Measurements from ENCODE around the gene CDH2.
A peak's percentile ranks its signal among the peaks of the same experiment; 100 is the strongest.

Gene CDH2

DNA sequence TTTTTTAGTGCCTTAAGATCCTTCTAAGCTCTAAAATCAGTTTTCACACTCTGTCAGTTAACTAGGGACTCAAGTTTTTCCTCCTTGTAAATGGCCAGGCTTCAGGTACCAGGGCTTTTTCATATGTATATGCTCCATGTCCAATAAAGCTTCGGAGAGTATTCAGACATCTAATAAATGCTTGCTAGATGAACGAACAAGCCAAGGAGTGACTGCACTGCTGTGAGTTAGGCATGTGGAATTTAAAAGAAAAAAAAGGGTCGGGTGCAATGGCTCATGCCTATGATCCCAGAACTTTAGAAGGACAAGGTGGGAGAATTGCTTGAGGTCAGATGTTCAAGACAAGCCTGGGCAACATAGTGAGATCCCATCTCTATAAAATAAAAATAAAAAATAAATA is 81.9 kb downstream of the CDH2 start:
- FAIRE-seq (no peak), DNase-seq (ENCODE audit: insufficient read length, low spot score) (no peak)

DNA sequence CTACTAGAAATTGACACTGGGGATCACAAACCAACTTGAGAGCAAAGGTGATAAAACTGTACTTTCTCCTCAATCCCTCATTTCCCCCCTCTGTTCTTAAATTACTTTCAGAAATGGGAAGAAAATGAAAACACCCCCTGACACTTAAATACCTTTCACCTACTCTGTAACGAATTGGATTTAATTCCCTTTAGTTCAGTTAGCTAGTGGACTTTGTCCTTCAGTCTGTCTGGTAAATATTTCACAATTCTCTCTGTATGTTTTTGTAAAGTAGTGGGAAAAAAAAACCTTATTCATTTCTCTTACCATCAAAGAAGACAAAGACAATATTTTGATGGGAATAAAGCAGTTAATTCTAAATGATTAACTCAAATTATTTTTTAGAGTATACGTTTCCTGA is 85.7 kb downstream of the CDH2 start:
- DNase-seq (ENCODE audit: insufficient read length, low spot score), result no peak
- no peak for FAIRE-seq

DNA sequence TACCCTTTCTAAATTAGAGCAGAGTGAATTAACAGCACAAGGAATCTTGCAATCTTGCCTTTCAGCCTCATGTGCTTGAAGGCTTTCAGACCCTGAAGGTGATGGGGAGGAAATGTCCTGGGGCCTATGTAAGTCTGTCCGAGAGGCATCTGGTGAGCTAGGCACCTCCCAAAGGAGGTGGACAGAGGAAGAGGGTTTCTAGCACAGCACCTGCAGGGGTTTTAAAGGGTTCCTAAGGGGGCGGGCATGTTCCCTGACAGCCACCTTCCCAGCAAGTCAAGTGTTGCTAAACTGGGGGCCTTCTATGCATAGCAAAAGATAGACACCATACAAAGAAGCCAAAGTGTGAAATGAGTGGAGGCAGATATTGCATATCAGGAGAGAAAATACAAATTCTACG is 88.5 kb downstream of the CDH2 start:
- no peak for DNase-seq (ENCODE audit: insufficient read length, low spot score)

GRCh38 chr18:28086670-28087552 is 90.0 kb downstream of the CDH2 start:
- DNase-seq (ENCODE audit: insufficient read length, low spot score) (no peak), FAIRE-seq (no peak)

More for the DNA sequence above, 88.5 kb downstream of the CDH2 start:
- no peak for FAIRE-seq

GRCh38 chr18:28081516-28081915 is 95.4 kb downstream of the CDH2 start:
- DNase-seq (ENCODE audit: insufficient read length, low spot score) (no peak), FAIRE-seq (no peak)

- no peak for DNase-seq (ENCODE audit: insufficient read length, low spot score)
- FAIRE-seq, result no peak
Observed at GRCh38 chr18:28080876-28081300, 96.0 kb downstream of the CDH2 start.

DNA sequence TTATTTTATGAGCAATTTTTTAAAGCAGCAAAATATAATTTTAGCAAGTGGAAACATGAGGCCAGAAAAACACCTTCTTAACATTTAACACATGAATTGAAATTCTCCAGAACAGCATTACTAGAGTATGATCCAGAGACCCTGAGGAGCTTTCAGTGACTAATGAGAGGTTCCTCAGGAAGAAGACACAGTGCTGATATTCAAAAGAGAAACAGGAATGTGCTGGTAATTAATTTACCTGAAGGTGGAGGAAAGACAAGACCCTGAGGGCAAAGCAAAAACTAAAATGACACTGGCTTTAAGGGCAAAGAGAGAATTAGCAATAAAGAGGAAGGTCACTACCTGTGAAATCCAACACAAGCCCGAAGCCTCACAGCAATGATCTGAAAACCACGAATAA is 97.0 kb downstream of the CDH2 start:
- FAIRE-seq (no peak), DNase-seq (ENCODE audit: insufficient read length, low spot score) (no peak)

GRCh38 chr18:28078849-28079248 is 98.1 kb downstream of the CDH2 start:
- FAIRE-seq (no peak), DNase-seq (ENCODE audit: insufficient read length, low spot score) (no peak)

- FAIRE-seq, result no peak
- DNase-seq (ENCODE audit: insufficient read length, low spot score), result no peak
Observed at GRCh38 chr18:28078298-28078697, 98.6 kb downstream of the CDH2 start.

DNA sequence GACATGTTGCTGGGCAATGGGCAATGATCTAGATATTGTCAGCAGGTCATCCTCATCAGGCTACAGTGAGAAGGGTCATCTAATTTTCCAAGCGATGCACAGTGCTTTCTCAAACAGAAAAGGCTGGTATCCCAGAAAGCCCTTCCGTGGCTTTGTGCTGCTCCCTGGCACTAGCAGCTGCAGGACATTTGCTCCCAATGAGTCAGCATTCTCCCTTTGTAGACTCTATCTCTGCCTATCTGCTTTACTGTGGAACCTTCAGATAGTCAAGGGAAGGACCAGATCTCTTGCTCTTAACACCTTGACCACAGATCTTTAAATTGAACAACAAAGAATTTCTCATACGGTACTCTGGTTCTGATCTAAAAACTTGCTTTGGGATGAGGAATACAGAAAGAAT is 101.4 kb downstream of the CDH2 start:
- FAIRE-seq (no peak), DNase-seq (ENCODE audit: insufficient read length, low spot score) (no peak)

- DNase-seq (ENCODE audit: insufficient read length, low spot score) (no peak), FAIRE-seq (no peak)
Observed at GRCh38 chr18:28074076-28074475, 102.9 kb downstream of the CDH2 start.

DNA sequence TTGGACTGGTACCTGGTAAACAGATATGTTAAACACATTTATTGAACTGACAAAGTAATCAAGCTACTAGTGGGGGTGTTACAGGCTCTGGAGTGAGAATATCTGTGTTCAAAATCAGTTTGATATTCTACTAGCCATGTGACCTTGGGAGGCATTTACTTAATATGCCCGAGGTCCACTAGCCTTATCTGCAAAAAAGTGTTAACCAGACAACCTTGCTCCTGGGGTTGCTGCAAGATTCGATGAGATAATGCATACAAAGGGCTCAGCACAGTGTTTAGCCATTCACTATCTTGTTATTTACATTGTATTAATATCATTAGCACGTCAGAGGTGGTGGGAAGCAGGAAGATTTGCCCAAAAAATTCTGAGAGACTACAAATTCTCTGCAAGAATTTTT is 103.3 kb downstream of the CDH2 start:
- DNase-seq (ENCODE audit: insufficient read length, low spot score) (no peak), FAIRE-seq (no peak)

GRCh38 chr18:28071199-28071598 is 105.7 kb downstream of the CDH2 start:
- FAIRE-seq, result no peak

DNA sequence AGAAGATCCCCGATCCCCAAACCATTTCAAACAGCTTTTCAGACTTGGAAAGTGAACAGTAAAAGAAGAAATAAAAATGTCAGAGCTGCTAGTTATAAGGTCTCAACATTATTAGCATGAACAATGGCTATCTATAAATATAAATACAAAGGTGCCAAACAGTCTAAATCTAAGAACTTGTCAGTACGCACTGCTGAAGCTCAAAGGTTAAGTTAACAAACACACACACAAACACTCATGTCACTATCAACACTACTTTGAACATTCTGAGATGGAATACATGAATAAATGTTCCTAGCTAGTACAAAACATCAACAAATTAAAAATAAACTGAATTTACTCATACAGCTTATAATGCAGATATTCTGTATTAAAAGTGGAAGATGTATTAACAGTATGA is 108.7 kb downstream of the CDH2 start:
- no peak for FAIRE-seq
- DNase-seq (ENCODE audit: insufficient read length, low spot score), result no peak

More at GRCh38 chr18:28071199-28071598, 105.7 kb downstream of the CDH2 start:
- no peak for DNase-seq (ENCODE audit: insufficient read length, low spot score)

DNA sequence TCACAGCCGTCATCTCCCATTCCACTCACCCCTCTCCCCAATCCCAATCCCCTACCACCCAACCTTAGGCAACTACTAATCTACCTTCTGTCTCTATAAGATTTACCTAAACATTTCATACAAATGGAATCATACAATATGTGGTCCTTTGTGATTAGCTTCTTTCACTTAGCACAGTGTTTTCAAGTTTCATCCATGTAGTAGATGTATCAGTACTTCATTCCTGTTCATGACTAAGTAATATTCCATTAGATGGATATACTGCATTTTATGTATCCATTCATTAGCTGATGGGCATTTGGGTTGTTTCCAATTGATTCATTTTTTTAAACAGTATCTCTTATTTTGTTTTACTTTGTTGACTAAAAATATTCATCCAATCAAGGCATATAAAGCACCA is 109.6 kb downstream of the CDH2 start:
- FAIRE-seq, result no peak

GRCh38 chr18:28065793-28066186 is 111.1 kb downstream of the CDH2 start:
- FAIRE-seq (no peak), DNase-seq (ENCODE audit: insufficient read length, low spot score) (no peak)

More for the DNA sequence above, 109.6 kb downstream of the CDH2 start:
- DNase-seq (ENCODE audit: insufficient read length, low spot score), result no peak

DNA sequence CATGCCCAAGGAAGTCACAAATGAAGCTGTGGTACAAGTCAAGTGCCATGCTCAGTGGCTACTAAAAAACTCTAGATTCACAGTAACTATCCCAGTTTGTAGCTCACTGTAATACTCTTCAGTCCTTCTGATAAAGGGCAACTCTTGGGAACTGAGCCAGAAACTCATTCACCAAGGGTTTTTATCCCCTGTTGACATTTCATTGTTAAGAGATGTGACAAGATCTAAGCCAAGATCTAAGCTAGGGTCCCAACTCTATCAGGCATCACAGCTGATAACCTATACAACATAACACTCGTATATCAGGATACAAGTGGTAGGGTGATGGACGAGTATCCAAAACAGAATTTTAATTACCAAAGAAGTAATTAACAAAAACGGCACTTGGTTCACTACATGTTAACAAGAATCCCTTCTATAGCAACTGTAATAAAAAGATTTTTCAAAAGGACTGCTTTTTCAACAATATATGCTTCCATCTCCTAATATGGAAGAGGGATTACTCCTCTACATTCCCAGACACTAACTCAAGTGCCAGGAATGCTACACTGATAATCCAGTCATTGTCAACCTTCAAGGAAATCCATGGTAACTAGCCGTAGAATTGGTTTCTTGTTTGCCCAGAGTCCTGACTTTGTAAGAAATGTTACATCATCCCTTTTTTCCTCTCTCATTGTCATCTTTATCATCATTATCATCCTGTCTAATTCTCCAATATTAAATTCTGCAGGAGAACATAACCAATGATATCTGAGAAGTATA is 111.7 kb downstream of the CDH2 start:
- FAIRE-seq (no peak), DNase-seq (ENCODE audit: insufficient read length, low spot score) (peak; percentile 11)

DNA sequence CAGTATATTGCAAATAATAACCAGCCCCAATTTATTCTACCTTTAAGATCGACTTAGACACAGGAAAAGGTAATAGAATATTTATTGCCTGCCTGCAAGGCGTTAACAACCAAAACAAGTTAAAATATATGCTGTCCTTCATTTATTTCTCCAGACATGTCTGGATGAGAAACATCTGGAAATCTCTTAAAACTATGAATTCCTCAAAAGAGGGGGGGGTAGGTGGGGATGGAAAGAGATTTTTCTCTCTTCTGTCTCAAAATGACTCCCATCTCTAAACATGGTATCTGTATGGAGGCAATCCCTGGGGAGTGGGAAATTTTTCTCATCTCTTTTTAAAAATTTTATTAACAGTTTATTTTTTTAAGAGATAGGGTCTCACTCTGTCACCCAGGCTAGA is 113.0 kb downstream of the CDH2 start:
- FAIRE-seq, result no peak

DNA sequence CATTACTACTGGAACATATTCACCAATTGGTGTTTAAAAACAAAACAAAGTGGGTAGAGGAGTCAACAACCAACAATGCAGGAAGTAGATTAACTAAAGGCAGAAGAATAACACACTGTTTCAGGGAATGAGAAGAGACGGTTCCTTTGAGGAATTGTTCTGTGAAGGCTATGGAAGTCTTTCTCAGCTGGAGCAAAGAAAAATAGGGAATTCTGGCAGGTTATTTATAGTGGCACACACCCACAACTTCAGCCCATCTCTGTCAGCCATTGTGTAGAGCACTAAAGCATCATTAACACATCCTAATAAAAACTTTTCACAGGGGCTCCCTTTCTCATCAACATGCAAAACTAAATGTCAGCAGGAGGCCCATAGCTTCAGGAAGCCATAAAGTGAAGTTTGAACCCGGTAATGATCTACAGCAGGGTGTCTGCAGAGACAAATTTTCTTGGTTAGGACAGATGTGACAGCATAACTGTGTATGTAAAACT is 113.6 kb downstream of the CDH2 start:
- no peak for DNase-seq (ENCODE audit: insufficient read length, low spot score)
- no peak for FAIRE-seq

More for the DNA sequence above, 113.0 kb downstream of the CDH2 start:
- no peak for DNase-seq (ENCODE audit: insufficient read length, low spot score)

DNA sequence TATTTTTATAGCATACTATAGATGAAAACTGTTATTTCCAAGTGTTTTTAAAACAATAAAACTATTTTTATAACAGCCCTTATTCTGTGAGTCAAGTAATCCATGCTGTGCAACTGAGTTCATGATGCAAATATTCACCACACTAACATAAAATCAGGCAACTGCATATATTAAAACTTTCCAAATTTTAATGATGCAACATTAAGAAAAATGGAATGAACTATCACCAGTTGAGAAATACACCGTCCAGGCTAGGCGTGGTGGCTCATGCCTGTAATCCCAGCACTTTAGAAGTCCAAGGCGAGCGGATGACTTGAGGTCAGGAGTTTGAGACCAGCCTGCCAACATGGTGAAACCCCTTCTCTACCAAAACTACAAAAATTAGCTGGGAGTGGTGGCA is 114.5 kb downstream of the CDH2 start:
- DNase-seq (ENCODE audit: insufficient read length, low spot score) (no peak), FAIRE-seq (no peak)

- DNase-seq (ENCODE audit: insufficient read length, low spot score), result no peak
- FAIRE-seq, result no peak
Observed at GRCh38 chr18:28059861-28060260, 117.1 kb downstream of the CDH2 start.

DNA sequence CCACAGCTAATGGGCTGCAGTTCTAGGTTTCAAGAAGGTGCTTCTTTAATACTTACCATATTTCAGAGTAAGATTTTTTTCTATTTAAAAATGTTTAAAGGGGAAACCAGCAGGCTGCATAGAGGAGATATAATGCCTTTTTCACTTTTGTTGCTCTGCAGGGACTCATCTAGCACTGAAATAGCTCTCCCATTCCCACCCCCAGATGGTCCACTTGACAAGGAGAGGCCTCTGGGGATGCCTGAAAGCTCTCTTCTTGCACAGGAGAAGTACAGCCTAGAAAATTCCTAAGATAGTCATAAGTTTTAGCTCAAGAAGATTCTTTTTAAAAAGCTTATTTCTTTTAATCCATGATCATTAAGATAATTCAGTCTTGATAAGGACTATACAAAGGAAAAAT is 126.4 kb downstream of the CDH2 start:
- DNase-seq (ENCODE audit: insufficient read length, low spot score) (no peak), FAIRE-seq (no peak)
